ENCODE data around the gene MEGF9. TPM values are rescaled to one million over a fixed set of nuclear protein-coding genes. Genes with fewer than 3 reads are reported as not detected.

The MEGF9 gene
- total RNA-seq, 4 donors from 2014 or later, result 17.3 to 36.4 (median 27.2) TPM

DNA sequence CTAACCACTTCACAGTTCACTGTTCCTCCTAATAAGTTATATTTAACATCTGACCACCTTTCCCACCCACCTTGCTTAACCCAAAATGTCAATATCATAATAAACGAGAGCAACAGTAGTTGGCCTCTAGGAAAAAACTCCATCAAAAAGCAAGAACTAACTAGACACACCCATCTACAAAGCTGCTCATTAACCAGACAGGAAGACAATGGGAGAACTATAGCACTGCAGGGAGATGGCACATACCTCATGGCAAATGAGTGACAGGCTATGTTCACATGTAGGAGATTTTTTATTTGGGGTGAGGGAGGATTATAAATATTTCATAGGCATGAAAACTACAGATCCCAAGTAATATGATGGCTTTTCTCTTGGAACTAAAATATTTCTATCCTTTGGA, 110.7 kb downstream of the MEGF9 start:
- DNase-seq (ENCODE audit: low spot score) (no peak), ATAC-seq (ENCODE audit: low FRiP score) (no peak)
- TF ChIP-seq, protein P1, sequence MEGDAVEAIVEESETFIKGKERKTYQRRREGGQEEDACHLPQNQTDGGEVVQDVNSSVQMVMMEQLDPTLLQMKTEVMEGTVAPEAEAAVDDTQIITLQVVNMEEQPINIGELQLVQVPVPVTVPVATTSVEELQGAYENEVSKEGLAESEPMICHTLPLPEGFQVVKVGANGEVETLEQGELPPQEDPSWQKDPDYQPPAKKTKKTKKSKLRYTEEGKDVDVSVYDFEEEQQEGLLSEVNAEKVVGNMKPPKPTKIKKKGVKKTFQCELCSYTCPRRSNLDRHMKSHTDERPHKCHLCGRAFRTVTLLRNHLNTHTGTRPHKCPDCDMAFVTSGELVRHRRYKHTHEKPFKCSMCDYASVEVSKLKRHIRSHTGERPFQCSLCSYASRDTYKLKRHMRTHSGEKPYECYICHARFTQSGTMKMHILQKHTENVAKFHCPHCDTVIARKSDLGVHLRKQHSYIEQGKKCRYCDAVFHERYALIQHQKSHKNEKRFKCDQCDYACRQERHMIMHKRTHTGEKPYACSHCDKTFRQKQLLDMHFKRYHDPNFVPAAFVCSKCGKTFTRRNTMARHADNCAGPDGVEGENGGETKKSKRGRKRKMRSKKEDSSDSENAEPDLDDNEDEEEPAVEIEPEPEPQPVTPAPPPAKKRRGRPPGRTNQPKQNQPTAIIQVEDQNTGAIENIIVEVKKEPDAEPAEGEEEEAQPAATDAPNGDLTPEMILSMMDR (IDR thresholded peaks at IDR 0.05), result no peak

DNA sequence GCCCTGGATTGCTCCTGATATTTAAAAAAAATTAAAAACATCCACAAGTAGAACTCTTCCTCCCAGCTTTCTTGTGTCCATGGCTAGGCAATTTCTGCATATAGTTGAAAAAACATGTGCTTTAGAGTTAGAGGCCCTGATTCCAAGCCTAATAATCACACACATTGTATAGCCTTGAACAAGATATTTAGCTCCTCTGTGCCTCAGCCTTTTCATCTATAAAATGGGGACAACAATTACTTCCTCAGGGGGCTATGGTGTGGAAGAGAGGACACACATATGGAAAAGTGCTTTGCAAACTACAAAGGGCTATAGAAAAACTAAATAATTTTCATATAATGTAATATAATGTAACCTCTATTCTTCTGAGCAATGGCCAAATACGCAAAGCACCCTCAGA, 111.3 kb downstream of the MEGF9 start:
- ATAC-seq (ENCODE audit: low FRiP score) (no peak), DNase-seq (ENCODE audit: low spot score) (no peak)
- TF ChIP-seq, protein P1 (IDR thresholded peaks at IDR 0.05), result no peak

DNA sequence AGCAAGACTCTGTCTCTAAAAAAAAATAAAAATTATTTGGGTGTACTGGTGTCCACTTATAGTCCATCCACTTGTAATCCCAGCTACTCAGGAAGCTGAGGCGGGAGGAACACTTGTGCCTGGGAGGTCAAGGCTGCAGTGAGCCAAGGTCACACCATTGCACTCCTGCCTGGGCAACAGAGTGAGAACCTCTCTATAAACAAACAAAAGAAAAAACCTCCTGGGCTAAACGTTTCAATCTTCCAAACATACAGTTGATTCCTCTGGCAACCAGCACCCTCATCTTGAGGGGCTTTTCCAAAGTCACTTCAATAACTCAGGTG, 120.4 kb downstream of the MEGF9 start:
- DNase-seq (ENCODE audit: low spot score) (no peak), ATAC-seq (ENCODE audit: low FRiP score) (no peak)
- TF ChIP-seq, protein P1 (IDR thresholded peaks at IDR 0.05), result no peak

GRCh38 chr9:120593250-120593954, 120.9 kb downstream of the MEGF9 start:
- TF ChIP-seq, protein P1 (IDR thresholded peaks at IDR 0.05), result no peak
- ATAC-seq (ENCODE audit: low FRiP score) (no peak), DNase-seq (ENCODE audit: low spot score) (no peak)

GRCh38 chr9:120592210-120592609, 122.1 kb downstream of the MEGF9 start:
- no peak for ATAC-seq (ENCODE audit: low FRiP score)
- no peak for DNase-seq (ENCODE audit: low spot score)
- TF ChIP-seq, protein P1 (IDR thresholded peaks at IDR 0.05), result no peak

- ATAC-seq (ENCODE audit: low FRiP score) (no peak), DNase-seq (ENCODE audit: low spot score) (no peak)
- TF ChIP-seq, protein P1 (IDR thresholded peaks at IDR 0.05), result no peak
Measured at GRCh38 chr9:120587328-120587727, 126.9 kb downstream of the MEGF9 start.

GRCh38 chr9:120583958-120584369, 130.3 kb downstream of the MEGF9 start:
- ATAC-seq (ENCODE audit: low FRiP score) (no peak), DNase-seq (ENCODE audit: low spot score) (no peak)
- TF ChIP-seq, protein P1 (IDR thresholded peaks at IDR 0.05), result no peak
